ENCODE results near the gene ING4.

DNA sequence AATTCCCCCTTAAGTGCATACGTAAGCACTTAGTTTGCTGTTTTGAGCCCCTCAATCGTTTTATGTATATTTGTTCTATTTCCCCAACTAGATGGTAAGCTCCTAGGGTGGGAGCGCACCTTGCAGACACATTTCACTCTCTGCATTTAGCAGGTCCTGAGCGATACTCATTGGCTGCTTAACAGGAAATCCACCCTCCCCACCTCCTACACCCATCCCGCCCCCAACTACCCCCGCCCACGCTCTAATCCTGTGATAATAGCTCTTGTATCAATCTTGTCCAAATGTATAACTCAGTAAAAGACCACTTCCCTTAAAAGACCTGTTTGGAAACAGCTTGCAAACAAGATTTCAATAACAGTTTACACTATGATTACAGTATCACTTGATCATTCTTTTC, 35.3 kb downstream of the ING4 start:
- TF ChIP-seq, protein P1, sequence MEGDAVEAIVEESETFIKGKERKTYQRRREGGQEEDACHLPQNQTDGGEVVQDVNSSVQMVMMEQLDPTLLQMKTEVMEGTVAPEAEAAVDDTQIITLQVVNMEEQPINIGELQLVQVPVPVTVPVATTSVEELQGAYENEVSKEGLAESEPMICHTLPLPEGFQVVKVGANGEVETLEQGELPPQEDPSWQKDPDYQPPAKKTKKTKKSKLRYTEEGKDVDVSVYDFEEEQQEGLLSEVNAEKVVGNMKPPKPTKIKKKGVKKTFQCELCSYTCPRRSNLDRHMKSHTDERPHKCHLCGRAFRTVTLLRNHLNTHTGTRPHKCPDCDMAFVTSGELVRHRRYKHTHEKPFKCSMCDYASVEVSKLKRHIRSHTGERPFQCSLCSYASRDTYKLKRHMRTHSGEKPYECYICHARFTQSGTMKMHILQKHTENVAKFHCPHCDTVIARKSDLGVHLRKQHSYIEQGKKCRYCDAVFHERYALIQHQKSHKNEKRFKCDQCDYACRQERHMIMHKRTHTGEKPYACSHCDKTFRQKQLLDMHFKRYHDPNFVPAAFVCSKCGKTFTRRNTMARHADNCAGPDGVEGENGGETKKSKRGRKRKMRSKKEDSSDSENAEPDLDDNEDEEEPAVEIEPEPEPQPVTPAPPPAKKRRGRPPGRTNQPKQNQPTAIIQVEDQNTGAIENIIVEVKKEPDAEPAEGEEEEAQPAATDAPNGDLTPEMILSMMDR (IDR thresholded peaks at IDR 0.05), result no peak
- TF ChIP-seq POLR2A (IDR thresholded peaks at IDR 0.05), result no peak

All from right lobe of liver (tissue), 4 donors.